Retinal pigment epithelial cell (primary cell): ENCODE data around the gene AGL.
A peak's percentile ranks its signal among the peaks of the same experiment; 100 is the strongest.
"Not testable (repeated sequence)": the region's sequence is repeated elsewhere in the genome, so short reads cannot be mapped to it uniquely, and the experiment has no call there.

Experiments
- DNase-seq: peaks from one replicate; pipeline ENCODE4 v3.0.0-alpha.2; 2010; ENCODE audit warnings: low read depth
- H3K4me3 ChIP-seq: 2 replicates; pipeline ENCODE4 v1.5.1; 2011; ENCODE audit warnings: mild to moderate bottlenecking, low read length, control low read depth, moderate library complexity
- CTCF ChIP-seq: conservative IDR thresholded peaks from 2 replicates; pipeline ENCODE4 v1.5.1; 2011; ENCODE audit warnings: low read depth, low read length, control low read depth, inconsistent platforms

Gene AGL

GRCh38 chr1:99945174-99945573, 95.0 kb downstream of the AGL start:
- TF ChIP-seq CTCF, result no peak
- H3K4me3 ChIP-seq, result no peak overlapping the region
- no peak for DNase-seq

- DNase-seq, result no peak
- H3K4me3 ChIP-seq, result no peak overlapping the region
- no peak for TF ChIP-seq CTCF
Observed at GRCh38 chr1:99950486-99950885, 100.3 kb downstream of the AGL start.

- no peak for TF ChIP-seq CTCF
- no peak for DNase-seq
- no peak overlapping the region for H3K4me3 ChIP-seq
Observed at GRCh38 chr1:99952522-99952921, 102.4 kb downstream of the AGL start.

GRCh38 chr1:99955375-99955774, 105.2 kb downstream of the AGL start:
- no peak for TF ChIP-seq CTCF

GRCh38 chr1:99956755-99957154, 106.6 kb downstream of the AGL start:
- peak; percentile 34 for TF ChIP-seq CTCF
- no peak overlapping the region for H3K4me3 ChIP-seq
- peak; percentile 69 for DNase-seq

More at GRCh38 chr1:99955375-99955774, 105.2 kb downstream of the AGL start:
- H3K4me3 ChIP-seq, result no peak overlapping the region
- DNase-seq, result no peak

- no peak for DNase-seq
- no peak for TF ChIP-seq CTCF
Observed at GRCh38 chr1:99957818-99958217, 107.7 kb downstream of the AGL start.

GRCh38 chr1:99959189-99959705, 109.1 kb downstream of the AGL start:
- H3K4me3 ChIP-seq, result not testable (repeated sequence)

More at GRCh38 chr1:99957818-99958217, 107.7 kb downstream of the AGL start:
- H3K4me3 ChIP-seq, result no peak overlapping the region

GRCh38 chr1:99960260-99960659, 110.1 kb downstream of the AGL start:
- H3K4me3 ChIP-seq, DNase-seq: not testable (repeated sequence)

More at GRCh38 chr1:99959189-99959705, 109.1 kb downstream of the AGL start:
- DNase-seq, result not testable (repeated sequence)
